ENCODE data around the gene FZR1.
A peak's percentile ranks its signal among the peaks of the same experiment; 100 is the strongest.

The FZR1 gene

DNA sequence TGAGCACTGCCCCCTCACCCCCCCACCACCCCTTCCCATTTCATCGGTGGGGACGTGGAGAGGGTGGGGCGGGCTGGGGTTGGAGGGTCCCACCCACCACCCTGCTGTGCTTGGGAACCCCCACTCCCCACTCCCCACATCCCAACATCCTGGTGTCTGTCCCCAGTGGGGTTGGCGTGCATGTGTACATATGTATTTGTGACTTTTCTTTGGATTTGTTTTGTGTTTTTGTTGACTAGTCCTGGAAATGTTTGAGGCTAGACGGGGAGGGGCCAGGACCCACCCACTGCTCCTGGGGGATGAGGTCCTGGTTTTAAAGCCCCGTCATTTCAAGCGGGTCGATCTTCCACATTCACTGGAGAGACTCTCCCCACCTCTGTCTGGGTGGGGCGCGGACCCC, 29.9 kb downstream of the FZR1 start:
- DNase-seq, result no peak
- Histone ChIP-seq H3K4me1 (ENCODE audit: insufficient read depth, low read length) (no peaks in the 10 kb centered on the region), H3K9ac (ENCODE audit: low read depth, low read length) (no peak overlapping the region), H3K27ac (ENCODE audit: low read length) (no peak overlapping the region), H2AFZ (ENCODE audit: low read depth, low read length) (no peak overlapping the region), H3K4me2 (ENCODE audit: insufficient read depth, low read length) (no peak overlapping the region), H3K9me3 (ENCODE audit: insufficient read depth, low read length, severe bottlenecking) (no peaks in the 10 kb centered on the region), H3K27me3 (ENCODE audit: insufficient read depth, low read length, poor library complexity) (no peaks in the 10 kb centered on the region), H3K36me3 (ENCODE audit: insufficient read depth, low read length) (peaks cover 78% of the 10 kb centered on the region), H3K79me2 (ENCODE audit: insufficient read depth, low read length) (no peaks in the 10 kb centered on the region), H4K20me1 (ENCODE audit: insufficient read depth, low read length) (peaks cover 43% of the 10 kb centered on the region), H3K4me3 (ENCODE audit: low read depth in 1 of 2, low read length in 2 of 2) (no peak overlapping the region)
- TF ChIP-seq EZH2 (IDR thresholded peaks at IDR 0.05; ENCODE audit: borderline replicate concordance, low read depth, low read length, severe bottlenecking), result no peak
- TF ChIP-seq, protein P1, sequence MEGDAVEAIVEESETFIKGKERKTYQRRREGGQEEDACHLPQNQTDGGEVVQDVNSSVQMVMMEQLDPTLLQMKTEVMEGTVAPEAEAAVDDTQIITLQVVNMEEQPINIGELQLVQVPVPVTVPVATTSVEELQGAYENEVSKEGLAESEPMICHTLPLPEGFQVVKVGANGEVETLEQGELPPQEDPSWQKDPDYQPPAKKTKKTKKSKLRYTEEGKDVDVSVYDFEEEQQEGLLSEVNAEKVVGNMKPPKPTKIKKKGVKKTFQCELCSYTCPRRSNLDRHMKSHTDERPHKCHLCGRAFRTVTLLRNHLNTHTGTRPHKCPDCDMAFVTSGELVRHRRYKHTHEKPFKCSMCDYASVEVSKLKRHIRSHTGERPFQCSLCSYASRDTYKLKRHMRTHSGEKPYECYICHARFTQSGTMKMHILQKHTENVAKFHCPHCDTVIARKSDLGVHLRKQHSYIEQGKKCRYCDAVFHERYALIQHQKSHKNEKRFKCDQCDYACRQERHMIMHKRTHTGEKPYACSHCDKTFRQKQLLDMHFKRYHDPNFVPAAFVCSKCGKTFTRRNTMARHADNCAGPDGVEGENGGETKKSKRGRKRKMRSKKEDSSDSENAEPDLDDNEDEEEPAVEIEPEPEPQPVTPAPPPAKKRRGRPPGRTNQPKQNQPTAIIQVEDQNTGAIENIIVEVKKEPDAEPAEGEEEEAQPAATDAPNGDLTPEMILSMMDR (IDR thresholded peaks at IDR 0.05; ENCODE audit: borderline replicate concordance, extremely low read depth, low read length, poor library complexity, severe bottlenecking), result no peak
- no peak for ATAC-seq (ENCODE audit: insufficient read depth, low read depth)

DNA sequence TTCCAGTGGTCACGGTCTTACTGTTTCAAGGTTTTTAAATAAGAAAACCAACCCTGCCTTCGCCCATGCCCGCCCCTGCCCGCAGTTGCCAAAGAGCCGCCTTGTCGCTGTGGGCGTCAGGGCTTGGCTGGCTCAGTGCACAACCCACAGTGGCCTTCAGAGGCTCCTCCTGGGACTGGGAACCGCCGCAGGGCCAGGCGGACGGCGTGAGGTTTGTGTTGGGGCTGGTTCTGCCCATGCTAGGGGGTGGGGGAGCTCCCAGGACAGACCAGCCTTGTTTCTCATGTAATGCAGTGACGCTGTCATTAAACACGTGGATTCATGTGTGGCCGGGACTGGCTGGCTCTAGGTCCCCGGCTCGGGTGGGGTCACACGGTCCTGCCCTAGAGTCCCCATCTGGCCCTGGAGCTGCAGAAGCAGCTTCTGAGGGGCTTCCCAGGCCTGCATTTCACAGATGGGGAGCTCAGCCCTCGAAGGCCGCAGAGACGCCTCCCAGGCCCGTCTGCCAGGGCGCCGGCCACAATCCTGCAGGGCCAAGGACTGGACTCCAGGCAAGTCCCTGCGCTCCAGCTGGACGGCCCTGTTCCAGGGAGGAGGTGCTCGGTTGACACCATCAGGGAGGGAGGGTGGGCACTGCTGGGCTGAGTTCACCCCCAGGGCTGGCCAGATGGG, 30.5 kb downstream of the FZR1 start:
- H3K36me3 ChIP-seq (ENCODE audit: insufficient read depth, low read length), result peaks cover 73% of the 10 kb centered on the region

DNA sequence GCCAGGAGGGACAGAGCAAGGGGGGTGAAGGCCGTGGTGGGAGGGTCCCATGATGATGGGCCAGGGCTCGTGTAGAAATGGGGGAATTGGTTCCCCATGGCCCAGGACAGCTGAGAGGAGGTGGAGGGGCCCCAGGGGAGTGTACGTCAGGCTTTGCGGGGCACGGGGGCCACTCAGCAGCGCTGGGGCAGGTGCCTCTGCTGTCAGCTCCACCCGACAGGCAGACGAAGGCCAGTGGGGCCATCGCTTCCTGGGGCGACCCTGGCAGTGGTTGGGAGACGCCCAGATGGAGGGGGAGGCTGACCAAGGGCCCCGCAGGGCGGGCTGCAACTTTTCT, 31.0 kb downstream of the FZR1 start:
- no peak overlapping the region for H2AFZ ChIP-seq (ENCODE audit: low read depth, low read length)
- TF ChIP-seq EZH2 (IDR thresholded peaks at IDR 0.05; ENCODE audit: borderline replicate concordance, low read depth, low read length, severe bottlenecking), result no peak
- TF ChIP-seq, protein P1 (IDR thresholded peaks at IDR 0.05; ENCODE audit: borderline replicate concordance, extremely low read depth, low read length, poor library complexity, severe bottlenecking), result no peak
- H3K4me2 ChIP-seq (ENCODE audit: insufficient read depth, low read length), result no peak overlapping the region
- DNase-seq, result no peak
- H3K79me2 ChIP-seq (ENCODE audit: insufficient read depth, low read length), result no peaks in the 10 kb centered on the region
- H3K4me1 ChIP-seq (ENCODE audit: insufficient read depth, low read length), result no peaks in the 10 kb centered on the region
- peaks cover 68% of the 10 kb centered on the region for H3K36me3 ChIP-seq (ENCODE audit: insufficient read depth, low read length)
- no peak overlapping the region for H3K27ac ChIP-seq (ENCODE audit: low read length)
- no peak overlapping the region for H3K9ac ChIP-seq (ENCODE audit: low read depth, low read length)
- H3K4me3 ChIP-seq (ENCODE audit: low read depth in 1 of 2, low read length in 2 of 2), result no peak overlapping the region
- H3K27me3 ChIP-seq (ENCODE audit: insufficient read depth, low read length, poor library complexity), result no peaks in the 10 kb centered on the region
- H4K20me1 ChIP-seq (ENCODE audit: insufficient read depth, low read length), result peaks cover 41% of the 10 kb centered on the region
- no peaks in the 10 kb centered on the region for H3K9me3 ChIP-seq (ENCODE audit: insufficient read depth, low read length, severe bottlenecking)
- ATAC-seq (ENCODE audit: insufficient read depth, low read depth), result peak; percentile 12; the same call in 1 of the 3 replicates

More for the DNA sequence above, 30.5 kb downstream of the FZR1 start:
- Histone ChIP-seq H4K20me1 (ENCODE audit: insufficient read depth, low read length) (peaks cover 42% of the 10 kb centered on the region), H3K27me3 (ENCODE audit: insufficient read depth, low read length, poor library complexity) (no peaks in the 10 kb centered on the region), H3K4me3 (ENCODE audit: low read depth in 1 of 2, low read length in 2 of 2) (no peak overlapping the region), H3K27ac (ENCODE audit: low read length) (no peak overlapping the region), H3K4me1 (ENCODE audit: insufficient read depth, low read length) (no peaks in the 10 kb centered on the region), H3K9ac (ENCODE audit: low read depth, low read length) (no peak overlapping the region), H3K79me2 (ENCODE audit: insufficient read depth, low read length) (no peaks in the 10 kb centered on the region), H2AFZ (ENCODE audit: low read depth, low read length) (no peak overlapping the region), H3K4me2 (ENCODE audit: insufficient read depth, low read length) (no peak overlapping the region), H3K9me3 (ENCODE audit: insufficient read depth, low read length, severe bottlenecking) (no peaks in the 10 kb centered on the region)
- ATAC-seq (ENCODE audit: insufficient read depth, low read depth) (no peak), DNase-seq (no peak)
- no peak for TF ChIP-seq EZH2 (IDR thresholded peaks at IDR 0.05; ENCODE audit: borderline replicate concordance, low read depth, low read length, severe bottlenecking)
- TF ChIP-seq, protein P1 (IDR thresholded peaks at IDR 0.05; ENCODE audit: borderline replicate concordance, extremely low read depth, low read length, poor library complexity, severe bottlenecking), result no peak

All from DND-41 (cell line).